ENCODE data around the gene GNG7. TPM values are rescaled to one million over a fixed set of nuclear protein-coding genes. Genes with fewer than 3 reads are reported as not detected.

The GNG7 gene
- polyA plus RNA-seq, 1 donor (not counting 4 experiments of a cell fraction or from before 2014, with no cell fraction given) = 0.01 TPM

DNA sequence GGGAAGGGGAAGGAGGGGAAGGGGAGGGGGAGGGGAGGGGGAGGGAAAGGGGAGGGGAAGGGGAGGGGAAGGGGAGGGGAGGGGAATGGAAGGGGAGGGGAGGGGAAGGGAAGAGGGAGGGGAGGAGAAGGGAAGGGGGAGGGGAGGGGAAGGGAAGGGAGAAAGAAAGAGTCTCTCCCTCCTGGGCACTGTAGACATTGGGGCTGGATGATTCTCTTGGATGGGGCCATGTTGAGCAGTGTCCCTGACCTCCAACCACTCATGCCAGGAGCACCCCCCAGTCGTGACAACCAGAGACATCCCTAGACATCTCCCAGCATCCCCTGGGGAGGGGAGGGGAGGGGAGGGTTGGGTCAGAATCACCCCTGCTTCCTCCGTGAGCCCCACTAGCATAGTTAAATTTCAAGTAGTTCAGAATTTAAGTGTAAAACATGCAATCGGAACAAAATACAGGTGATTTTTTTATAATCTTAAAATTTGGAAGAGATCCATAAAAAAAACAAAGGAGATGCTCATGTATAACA lies 64.0 kb downstream of the GNG7 start:
- Histone ChIP-seq H3K27ac (ENCODE audit: control insufficient read depth, insufficient read depth, low read length) (no peak overlapping the region), H3K36me3 (ENCODE audit: control insufficient read depth in 2 of 2, extremely low read depth in 1 of 2, insufficient read depth in 2 of 2, low read length in 2 of 2) (no peaks in the 10 kb centered on the region), H3K4me1 (ENCODE audit: control insufficient read depth, extremely low read depth, insufficient read depth, low read length) (peaks cover 6% of the 10 kb centered on the region), H3K9me3 (ENCODE audit: control insufficient read depth, low read depth, low read length) (no peaks in the 10 kb centered on the region), H4K20me1 (ENCODE audit: control insufficient read depth, extremely low read depth, insufficient read depth, low read length) (no peaks in the 10 kb centered on the region), H3K4me3 (ENCODE audit: control insufficient read depth in 2 of 3, extremely low read depth in 1 of 3, insufficient read depth in 2 of 3, low read depth in 1 of 3, low read length in 3 of 3) (no peak overlapping the region), H3K4me2 (ENCODE audit: control insufficient read depth, extremely low read depth, insufficient read depth, low read depth, low read length) (no peak overlapping the region), H3K79me2 (ENCODE audit: control insufficient read depth, insufficient read depth, low read length) (no peaks in the 10 kb centered on the region), H3K27me3 (ENCODE audit: control insufficient read depth, extremely low read depth, insufficient read depth, low read length) (no peaks in the 10 kb centered on the region), H3K9ac (ENCODE audit: control insufficient read depth, extremely low read depth, insufficient read depth, low read length) (no peak overlapping the region), H3K9me1 (ENCODE audit: control insufficient read depth, extremely low read depth, insufficient read depth, low read length) (no peaks in the 10 kb centered on the region), H2AFZ (ENCODE audit: control insufficient read depth, low read length) (no peak overlapping the region)
- DNase-seq (ENCODE audit: low read depth, low spot score) (no peak), FAIRE-seq (no peak)
- dilution Hi-C loops (cut with MboI; ENCODE audit: extremely low pct_ligation_motif_present, low sequenced_read_pairs) = no loop called here
- TF ChIP-seq, protein P1, sequence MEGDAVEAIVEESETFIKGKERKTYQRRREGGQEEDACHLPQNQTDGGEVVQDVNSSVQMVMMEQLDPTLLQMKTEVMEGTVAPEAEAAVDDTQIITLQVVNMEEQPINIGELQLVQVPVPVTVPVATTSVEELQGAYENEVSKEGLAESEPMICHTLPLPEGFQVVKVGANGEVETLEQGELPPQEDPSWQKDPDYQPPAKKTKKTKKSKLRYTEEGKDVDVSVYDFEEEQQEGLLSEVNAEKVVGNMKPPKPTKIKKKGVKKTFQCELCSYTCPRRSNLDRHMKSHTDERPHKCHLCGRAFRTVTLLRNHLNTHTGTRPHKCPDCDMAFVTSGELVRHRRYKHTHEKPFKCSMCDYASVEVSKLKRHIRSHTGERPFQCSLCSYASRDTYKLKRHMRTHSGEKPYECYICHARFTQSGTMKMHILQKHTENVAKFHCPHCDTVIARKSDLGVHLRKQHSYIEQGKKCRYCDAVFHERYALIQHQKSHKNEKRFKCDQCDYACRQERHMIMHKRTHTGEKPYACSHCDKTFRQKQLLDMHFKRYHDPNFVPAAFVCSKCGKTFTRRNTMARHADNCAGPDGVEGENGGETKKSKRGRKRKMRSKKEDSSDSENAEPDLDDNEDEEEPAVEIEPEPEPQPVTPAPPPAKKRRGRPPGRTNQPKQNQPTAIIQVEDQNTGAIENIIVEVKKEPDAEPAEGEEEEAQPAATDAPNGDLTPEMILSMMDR (optimal IDR thresholded peaks at IDR 0.05 in 1 of 3, IDR thresholded peaks at IDR 0.05 in 1 of 3, conservative IDR thresholded peaks at IDR 0.05 in 1 of 3; ENCODE audit: extremely low read depth in 1 of 3, insufficient read depth in 2 of 3, low read length in 3 of 3) = no peak
- TF ChIP-seq EZH2 (IDR thresholded peaks at IDR 0.05; ENCODE audit: low read length) = no peak

DNA sequence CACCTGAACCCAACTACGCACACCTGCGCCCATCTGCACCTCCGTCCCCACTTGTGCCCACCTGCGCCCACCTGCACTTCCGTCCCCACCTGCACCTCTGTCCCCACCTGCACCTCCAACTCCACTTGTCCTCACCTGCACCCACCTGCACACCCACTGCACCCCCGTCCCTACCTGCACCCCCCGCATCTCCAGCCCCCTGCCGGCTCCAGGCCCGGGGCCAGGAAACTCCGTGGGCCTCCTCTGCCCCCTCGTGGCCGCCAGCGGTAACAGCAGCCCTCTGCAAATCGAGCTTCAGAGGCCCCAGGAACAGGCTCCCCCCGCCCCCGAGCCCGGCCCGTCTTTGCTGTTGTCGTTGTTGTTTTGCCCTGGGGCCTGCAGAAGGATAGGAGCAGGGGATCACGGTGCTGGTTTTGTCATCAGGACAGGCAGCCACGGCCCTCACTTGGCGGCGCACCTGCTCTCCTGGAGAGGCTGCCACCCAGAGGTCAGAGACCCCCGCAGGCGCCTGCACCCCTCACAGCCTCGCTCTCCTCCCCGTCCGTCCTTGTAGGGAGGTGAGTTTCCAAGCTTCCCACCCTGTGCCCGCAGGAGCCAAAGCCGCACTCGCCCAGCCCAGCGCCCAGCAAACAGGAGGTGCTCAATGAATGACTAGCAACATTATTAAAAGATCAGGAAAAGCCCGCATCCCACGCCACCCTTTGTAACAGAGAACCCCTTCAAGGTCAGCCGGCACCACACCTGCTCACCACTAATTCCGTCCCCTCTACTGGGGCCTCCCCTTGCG lies 65.4 kb downstream of the GNG7 start:
- H3K9me1 ChIP-seq (ENCODE audit: control insufficient read depth, extremely low read depth, insufficient read depth, low read length) = no peaks in the 10 kb centered on the region
- no peaks in the 10 kb centered on the region for H3K79me2 ChIP-seq (ENCODE audit: control insufficient read depth, insufficient read depth, low read length)
- DNase-seq (ENCODE audit: low read depth, low spot score) = no peak
- H3K4me3 ChIP-seq (ENCODE audit: control insufficient read depth in 2 of 3, extremely low read depth in 1 of 3, insufficient read depth in 2 of 3, low read depth in 1 of 3, low read length in 3 of 3) = no peak overlapping the region
- FAIRE-seq = no peak
- dilution Hi-C loops (cut with MboI; ENCODE audit: extremely low pct_ligation_motif_present, low sequenced_read_pairs) = no loop called here
- TF ChIP-seq, protein P1 (optimal IDR thresholded peaks at IDR 0.05 in 1 of 3, IDR thresholded peaks at IDR 0.05 in 1 of 3, conservative IDR thresholded peaks at IDR 0.05 in 1 of 3; ENCODE audit: extremely low read depth in 1 of 3, insufficient read depth in 2 of 3, low read length in 3 of 3) = peak; percentile 57 to 99 (median 80)
- no peak for TF ChIP-seq EZH2 (IDR thresholded peaks at IDR 0.05; ENCODE audit: low read length)
- peaks cover 6% of the 10 kb centered on the region for H3K4me1 ChIP-seq (ENCODE audit: control insufficient read depth, extremely low read depth, insufficient read depth, low read length)
- H3K9ac ChIP-seq (ENCODE audit: control insufficient read depth, extremely low read depth, insufficient read depth, low read length) = no peak overlapping the region
- H3K4me2 ChIP-seq (ENCODE audit: control insufficient read depth, extremely low read depth, insufficient read depth, low read depth, low read length) = no peak overlapping the region
- no peaks in the 10 kb centered on the region for H3K27me3 ChIP-seq (ENCODE audit: control insufficient read depth, extremely low read depth, insufficient read depth, low read length)
- no peak overlapping the region for H2AFZ ChIP-seq (ENCODE audit: control insufficient read depth, low read length)
- H3K9me3 ChIP-seq (ENCODE audit: control insufficient read depth, low read depth, low read length) = no peaks in the 10 kb centered on the region
- no peak overlapping the region for H3K27ac ChIP-seq (ENCODE audit: control insufficient read depth, insufficient read depth, low read length)
- no peaks in the 10 kb centered on the region for H3K36me3 ChIP-seq (ENCODE audit: control insufficient read depth in 2 of 2, extremely low read depth in 1 of 2, insufficient read depth in 2 of 2, low read length in 2 of 2)
- no peaks in the 10 kb centered on the region for H4K20me1 ChIP-seq (ENCODE audit: control insufficient read depth, extremely low read depth, insufficient read depth, low read length)
